GM12878 (cell line): Measurements from ENCODE around the gene TP53INP2. TPM values are rescaled to one million over a fixed set of nuclear protein-coding genes. Genes with fewer than 3 reads are reported as not detected.

Experiments
- ATAC-seq: fragments of 200-7000 bp; cut with Tn5 transposase; 3 replicates; pipeline ENCODE4 v1.9.1; 2020; ENCODE audit warnings: mild to moderate bottlenecking, moderate library complexity
- BruUV-seq: library from RNA; stranded (reverse); fragments of 400-500 nt; replicated peaks from 2 replicates; lab custom pipeline; 2021; lab: Mats Ljungman, UMichigan
- CTCF ChIA-PET: fragments of 300-600 bp; sonication (Branson Sonifier 250); formaldehyde crosslinking; extraction: SDS; loops from one replicate; lab custom pipeline; 2021; ENCODE audit warnings: inconsistent platforms; lab: Yijun Ruan, JAX
- POLR2A ChIA-PET: fragments of 350-600 bp; formaldehyde crosslinking; extraction: SDS; loops from one replicate; lab custom pipeline; 2021; ENCODE audit warnings: inconsistent platforms; lab: Charles Lee
- RAD21 ChIA-PET: fragments of 300-600 bp; sonication (Branson Sonifier 250); formaldehyde crosslinking; loops from one replicate; lab custom pipeline; 2023; ENCODE audit warnings: antibody characterized with exemption; ENCODE audit not compliant: unreplicated experiment; lab: Charles Lee
- SMC1A ChIA-PET: fragments of 300-600 bp; sonication (Branson Sonifier 250); formaldehyde crosslinking; loops from one replicate; lab custom pipeline; 2023; ENCODE audit not compliant: unreplicated experiment, uncharacterized antibody; lab: Charles Lee
- DNase-seq: peaks from one replicate; pipeline ENCODE4 v3.0.0-alpha.2; 2011; ENCODE audit warnings: low read depth, low spot score
- FAIRE-seq: peaks from 3 replicates; lab custom pipeline; 2011; peaks lifted over from hg19 to GRCh38; lab: Jason Lieb, UNC
- H2AFZ ChIP-seq: 2 replicates; pipeline ENCODE4 v1.6.0; 2011; ENCODE audit warnings: low read depth, low read length, control low read depth; ENCODE audit not compliant: control insufficient read depth
- H3K27ac ChIP-seq: 2 replicates; pipeline ENCODE4 v1.5.1; 2011; ENCODE audit warnings: control low read depth; ENCODE audit not compliant: control insufficient read depth, insufficient read depth
- H3K27me3 ChIP-seq, 2 experiments: replicated peaks in 1 of 2; 2 replicates each; pipeline versions ENCODE4 v1.6.0 to v1.6.1; 2011; ENCODE audit warnings: low read length in 1 of 2; ENCODE audit not compliant: control insufficient read depth in 2 of 2, insufficient read depth in 2 of 2
- H3K36me3 ChIP-seq, 2 experiments: 2 replicates each; pipeline ENCODE4 v1.5.1; 2011; ENCODE audit warnings: low read length in 1 of 2; ENCODE audit not compliant: control insufficient read depth in 2 of 2, insufficient read depth in 2 of 2
- H3K4me1 ChIP-seq: 2 replicates; pipeline ENCODE4 v1.6.1; 2011; ENCODE audit warnings: mild to moderate bottlenecking, low read length, moderate library complexity, mixed read lengths; ENCODE audit not compliant: control insufficient read depth, insufficient read depth
- H3K4me2 ChIP-seq: 2 replicates; pipeline ENCODE4 v1.6.0; 2011; ENCODE audit warnings: control low read depth; ENCODE audit not compliant: control insufficient read depth, insufficient read depth
- H3K4me3 ChIP-seq: fragments of 200-600 bp; sonication (generic); 2 replicates; pipeline ENCODE4 v1.5.1; 2016
- H3K79me2 ChIP-seq: 2 replicates; pipeline ENCODE4 v1.6.0; 2011; ENCODE audit warnings: low read length; ENCODE audit not compliant: control insufficient read depth, insufficient read depth
- H3K9ac ChIP-seq: 2 replicates; pipeline ENCODE4 v1.8.0; 2011; ENCODE audit warnings: low read length, control low read depth, mixed read lengths; ENCODE audit not compliant: control insufficient read depth, insufficient read depth
- H3K9me3 ChIP-seq: replicated peaks from 3 replicates; pipeline ENCODE4 v1.5.1; 2011; ENCODE audit warnings: mild to moderate bottlenecking, low read length; ENCODE audit not compliant: control insufficient read depth, insufficient read depth
- H4K20me1 ChIP-seq: 2 replicates; pipeline ENCODE4 v1.6.0; 2011; ENCODE audit not compliant: control insufficient read depth, insufficient read depth
- CREM ChIP-seq: IDR thresholded peaks from 2 replicates; pipeline ENCODE4 v1.6.1; 2014; ENCODE audit warnings: antibody characterized with exemption, low read depth
- ESRRA ChIP-seq: IDR thresholded peaks from 2 replicates; pipeline ENCODE4 v1.6.1; 2012; ENCODE audit warnings: mild to moderate bottlenecking, low read length, improper control_type of control experiment
- HSF1 ChIP-seq: fragments of 150-350 bp; IDR thresholded peaks from 2 replicates; pipeline ENCODE4 v1.6.1; 2014; ENCODE audit warnings: mild to moderate bottlenecking, low read depth, low read length
- IRF4 ChIP-seq: IDR thresholded peaks from 2 replicates; pipeline ENCODE4 v1.6.1; 2011; ENCODE audit warnings: low read depth, low read length
- JUNB ChIP-seq: IDR thresholded peaks from 2 replicates; pipeline ENCODE4 v1.6.1; 2016; ENCODE audit warnings: antibody characterized with exemption, mild to moderate bottlenecking
- JUND ChIP-seq: IDR thresholded peaks from 2 replicates; pipeline ENCODE4 v1.6.1; 2012; ENCODE audit warnings: low read depth, mild to moderate bottlenecking, low read length, improper control_type of control experiment, moderate library complexity
- KDM1A ChIP-seq: fragments of 200-600 bp; sonication (generic); IDR thresholded peaks from 2 replicates; pipeline ENCODE4 v1.6.1; 2016; ENCODE audit warnings: borderline replicate concordance
- MYB ChIP-seq: fragments of 150-350 bp; IDR thresholded peaks from 2 replicates; pipeline ENCODE4 v1.6.1; 2014; ENCODE audit warnings: mild to moderate bottlenecking, low read depth, low read length, borderline replicate concordance
- NFXL1 ChIP-seq: fragments of 450-650 bp; IDR thresholded peaks from 2 replicates; pipeline ENCODE4 v1.6.1; 2017; ENCODE audit warnings: antibody characterized with exemption, mild to moderate bottlenecking, borderline replicate concordance
- NFYB ChIP-seq: IDR thresholded peaks from 2 replicates; pipeline ENCODE4 v1.6.1; 2011; ENCODE audit warnings: low read depth, mild to moderate bottlenecking, low read length, improper control_type of control experiment, moderate library complexity; ENCODE audit not compliant: insufficient read depth
- POLR2AphosphoS5 ChIP-seq: IDR thresholded peaks from 2 replicates; pipeline ENCODE4 v1.6.1; 2011; ENCODE audit warnings: mild to moderate bottlenecking, low read length, inconsistent platforms
- PRDM15 ChIP-seq: fragments of 450-650 bp; formaldehyde crosslinking; IDR thresholded peaks from 2 replicates; pipeline ENCODE4 v1.4.0; 2020; ENCODE audit warnings: mild to moderate bottlenecking, moderate library complexity
- RBBP5 ChIP-seq: fragments of 200-600 bp; sonication (generic); conservative IDR thresholded peaks from 2 replicates; pipeline ENCODE4 v1.6.1; 2016
- SMAD5 ChIP-seq: IDR thresholded peaks from 2 replicates; pipeline ENCODE4 v1.6.1; 2016; ENCODE audit warnings: antibody characterized with exemption, low read depth
- SUPT20H ChIP-seq: IDR thresholded peaks from 2 replicates; pipeline ENCODE4 v1.6.1; 2011; ENCODE audit warnings: low read depth, mild to moderate bottlenecking, low read length, moderate library complexity, borderline replicate concordance; ENCODE audit not compliant: control insufficient read depth
- TARDBP ChIP-seq: IDR thresholded peaks from 2 replicates; pipeline ENCODE4 v1.6.1; 2016; ENCODE audit warnings: borderline replicate concordance
- TBL1XR1 ChIP-seq: IDR thresholded peaks from 2 replicates; pipeline ENCODE4 v1.6.1; 2012; ENCODE audit warnings: low read depth, low read length, improper control_type of control experiment
- WGBS: methylation state at CpG from one replicate; pipeline ENCODE4 v1.1.6; 2016; ENCODE audit warnings: low lambda C conversion rate; ENCODE audit not compliant: insufficient replicate concordance, insufficient coverage; ENCODE audit errors: missing lambda C conversion rate; 5-methylcytosine and 5-hydroxymethylcytosine counted together
- in situ Hi-C: fragments of 300-500 bp; cut with MboI; formaldehyde crosslinking; loops from 9 replicates; pipeline ENCODE4 v1.14.3; 2018; ENCODE audit warnings: mixed read lengths
- intact Hi-C: fragments of 100-400 bp; cut with micrococcal nuclease; formaldehyde crosslinking; loops from one replicate; pipeline ENCODE4 v1.14.2; 2022; ENCODE audit not compliant: unreplicated experiment
- polyA plus RNA-seq, 11 experiments: library from polyadenylated mRNA; depleted of rRNA in 4 of 11; unstranded in 6 of 11; stranded (reverse) in 5 of 11; fragments of >200 nt; fragmentation: Nextera tagmentation in 4 of 11; fragmentation: Illumina TruSeq in 1 of 11; extraction: Ambion mirVana in 4 of 11; extraction: Trizol in 1 of 11; gene quantifications; 1 replicate in 1 of 11; 2 replicates in 10 of 11; pipeline versions ENCODE4 v1.2.1 to v1.2.3, GENCODE V29; 2011 to 2016; ENCODE audit warnings: inconsistent platforms in 2 of 11, missing spikeins in 2 of 11, low read depth in 1 of 11
- total RNA-seq, 4 experiments: library from RNA; depleted of rRNA in 3 of 4; stranded (reverse); fragments of >200 nt in 3 of 4; fragmentation: Illumina TruSeq in 1 of 4; extraction: Trizol in 1 of 4; gene quantifications; 2 replicates each; pipeline versions ENCODE4 v1.2.1 to v1.2.3, GENCODE V29; 2013 to 2021

Gene TP53INP2
- total and polyA plus RNA-seq, 10 of the 15 experiments (the other 5 are each of a cell fraction or from before 2014, with no cell fraction given), result 2.8 to 16.0 (median 4.0) TPM

GRCh38 chr20:34762031-34762555 is 57.9 kb downstream of the TP53INP2 start:
- ChIA-PET SMC1A (interaction anchor here (1.2 to 1.8 kb wide), 4 partner anchors 14 to 51 kb away, joined by 3 to 5 read pairs (median 4); no protein-coding TSS in a partner anchor), POLR2A (interaction anchor here (0.7 kb wide), 1 partner anchor 14 kb away, joined by 3 read pairs; no protein-coding TSS in a partner anchor), CTCF (interaction anchor here (0.7 to 9.1 kb wide), 4 partner anchors 8 to 449 kb away, joined by 3 to 93 read pairs (median 5); no protein-coding TSS in a partner anchor), RAD21 (no interaction called here)
- FAIRE-seq (no peak), ATAC-seq (no peak), DNase-seq (no peak)
- Histone ChIP-seq H3K4me1 (no peaks in the 10 kb centered on the region), H2AFZ (no peak overlapping the region), H3K9ac (no peak overlapping the region), H3K9me3 (no peaks in the 10 kb centered on the region), H3K79me2 (no peaks in the 10 kb centered on the region), H3K27ac (no peak overlapping the region), H3K36me3 (peaks cover 6 to 11% of the 10 kb centered on the region in 2 experiments), H3K4me3 (no peak overlapping the region), H3K27me3 (no peaks in the 10 kb centered on the region), H3K4me2 (no peak overlapping the region), H4K20me1 (no peaks in the 10 kb centered on the region)
- 0% methylated on average over 1 of the region's 1 CpG for WGBS
- in situ Hi-C loops, result no loop called here
- no TSS peak for BruUV-seq
- intact Hi-C loops, result no loop called here
- TF ChIP-seq KDM1A (no peak), SUPT20H (no peak), RBBP5 (no peak), ESRRA (no peak), HSF1 (no peak), IRF4 (no peak), TARDBP (no peak), TBL1XR1 (no peak), JUND (no peak), PRDM15 (no peak), NFXL1 (no peak), JUNB (no peak), NFYB (no peak), SMAD5 (no peak), MYB (no peak), CREM (no peak), POLR2AphosphoS5 (no peak)
